OCI-LY7 (cell line): ENCODE results near the gene FTSJ3. TPM values are rescaled to one million over a fixed set of nuclear protein-coding genes. Genes with fewer than 3 reads are reported as not detected.

Experiments used
- BruUV-seq: library from RNA; stranded (reverse); fragments of 400-500 nt; replicated peaks from 2 replicates; lab custom pipeline; 2021; lab: Mats Ljungman, UMichigan
- CTCF ChIA-PET: fragments of 300-600 bp; sonication (Branson Sonifier 250); formaldehyde crosslinking; loops from one replicate; lab custom pipeline; 2022; ENCODE audit warnings: antibody characterized with exemption; ENCODE audit not compliant: unreplicated experiment; lab: Charles Lee
- POLR2A ChIA-PET: fragments of 300-600 bp; sonication (Branson Sonifier 250); formaldehyde crosslinking; loops from one replicate; lab custom pipeline; 2022; ENCODE audit warnings: antibody characterized with exemption; lab: Charles Lee
- DNase-seq: peaks from one replicate; pipeline ENCODE4 v3.0.0-alpha.2; 2015; ENCODE audit warnings: low spot score
- H2AFZ ChIP-seq: fragments of 200-600 bp; sonication (generic), shearing (Covaris generic); 2 replicates; pipeline ENCODE4 v1.6.1; 2014; ENCODE audit warnings: mild to moderate bottlenecking, antibody characterized with exemption, low read length, moderate library complexity
- H3K27ac ChIP-seq: fragments of 200-600 bp; sonication (generic); 2 replicates; pipeline ENCODE4 v1.5.1; 2014; ENCODE audit warnings: mixed run types, low read depth, mild to moderate bottlenecking, moderate library complexity, low read length, inconsistent platforms; ENCODE audit not compliant: poor library complexity, severe bottlenecking
- H3K36me3 ChIP-seq: fragments of 200-600 bp; sonication (generic); 2 replicates; pipeline ENCODE4 v1.6.1; 2014; ENCODE audit warnings: mild to moderate bottlenecking, antibody characterized with exemption, low read length, moderate library complexity, mixed read lengths; ENCODE audit not compliant: insufficient read depth
- H3K4me1 ChIP-seq: fragments of 200-600 bp; sonication (generic); 2 replicates; pipeline ENCODE4 v1.5.1; 2014; ENCODE audit warnings: mild to moderate bottlenecking, low read length; ENCODE audit not compliant: insufficient read depth, poor library complexity, severe bottlenecking
- H3K4me2 ChIP-seq: fragments of 200-600 bp; sonication (generic); 2 replicates; pipeline ENCODE4 v1.6.1; 2014; ENCODE audit warnings: mild to moderate bottlenecking, low read length
- H3K4me3 ChIP-seq: fragments of 200-600 bp; sonication (generic); 2 replicates; pipeline ENCODE4 v1.5.1; 2014; ENCODE audit warnings: mild to moderate bottlenecking, low read depth, low read length; ENCODE audit not compliant: poor library complexity, severe bottlenecking
- H3K79me2 ChIP-seq: fragments of 200-600 bp; sonication (generic); 2 replicates; pipeline ENCODE4 v1.6.1; 2016; ENCODE audit warnings: low read depth, mild to moderate bottlenecking, low read length, moderate library complexity, mixed read lengths; ENCODE audit not compliant: insufficient read depth
- H3K9me2 ChIP-seq: fragments of 200-600 bp; sonication (generic); 2 replicates; pipeline ENCODE4 v1.6.1; 2016; ENCODE audit warnings: mild to moderate bottlenecking, low read length, mixed read lengths; ENCODE audit not compliant: insufficient read depth
- H3K9me3 ChIP-seq: fragments of 200-600 bp; sonication (generic); 2 replicates; pipeline ENCODE4 v1.6.1; 2014; ENCODE audit warnings: mild to moderate bottlenecking, mixed run types, low read length, mixed read lengths
- H4K20me1 ChIP-seq: fragments of 200-600 bp; sonication (generic); 2 replicates; pipeline ENCODE4 v1.6.1; 2014; ENCODE audit warnings: mild to moderate bottlenecking, antibody characterized with exemption, low read length, moderate library complexity, mixed read lengths; ENCODE audit not compliant: insufficient read depth
- EZH2phosphoT487 ChIP-seq: fragments of 200-600 bp; sonication (generic); IDR thresholded peaks from 2 replicates; pipeline ENCODE4 v1.6.1; 2018; ENCODE audit warnings: low read depth, borderline replicate concordance, mild to moderate bottlenecking, mixed run types, antibody characterized with exemption, low read length, moderate library complexity, mixed read lengths
- intact Hi-C: fragments of 100-400 bp; cut with micrococcal nuclease; formaldehyde crosslinking; loops from one replicate; pipeline ENCODE4 v1.10.0; 2022; ENCODE audit not compliant: unreplicated experiment
- total RNA-seq, 2 experiments: library from RNA; depleted of rRNA in 1 of 2; stranded (reverse); fragments of >200 nt in 1 of 2; shearing (Covaris generic) in 1 of 2; gene quantifications; 2 replicates each; pipeline ENCODE4 v1.2.3, GENCODE V29; 2014 to 2022
- TF ChIP-seq, protein P1 (sequence below): fragments of 200-600 bp; sonication (generic); conservative IDR thresholded peaks from 2 replicates; pipeline ENCODE4 v1.5.1; 2014; ENCODE audit warnings: mild to moderate bottlenecking, antibody characterized with exemption, low read length, moderate library complexity, mixed read lengths

FTSJ3 gene
- total RNA-seq, 2 experiments from 2014 or later, result 32.4 to 49.0 TPM

DNA sequence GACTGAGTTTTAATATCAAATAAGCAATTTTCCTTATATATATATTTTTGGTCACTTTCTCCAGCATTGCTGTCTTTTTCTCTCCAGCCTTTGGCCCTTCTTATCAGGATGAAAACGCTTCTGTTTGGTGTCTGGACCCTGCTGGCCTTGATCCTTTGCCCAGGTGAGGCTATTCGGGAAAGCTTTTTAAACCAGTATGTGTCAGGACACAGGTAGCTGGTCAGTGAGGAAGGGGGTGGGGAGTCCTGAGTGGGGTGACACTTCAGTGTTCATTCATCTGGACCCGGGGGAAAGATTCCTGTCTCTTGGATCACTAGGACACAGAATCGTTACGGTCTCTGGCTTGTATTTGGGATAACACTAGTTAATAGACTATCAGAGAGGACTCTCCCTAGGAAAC, 27.2 kb upstream of the FTSJ3 start:
- Histone ChIP-seq H3K4me2 (no peak overlapping the region), H3K9me2 (no peaks in the 10 kb centered on the region), H3K9me3 (no peaks in the 10 kb centered on the region), H2AFZ (no peak overlapping the region), H3K36me3 (no peaks in the 10 kb centered on the region), H3K79me2 (no peaks in the 10 kb centered on the region), H3K4me1 (no peaks in the 10 kb centered on the region), H3K27ac (no peak overlapping the region), H3K4me3 (no peak overlapping the region), H4K20me1 (no peaks in the 10 kb centered on the region)
- DNase-seq, result no peak
- no peak for TF ChIP-seq EZH2phosphoT487
- TF ChIP-seq, protein P1, sequence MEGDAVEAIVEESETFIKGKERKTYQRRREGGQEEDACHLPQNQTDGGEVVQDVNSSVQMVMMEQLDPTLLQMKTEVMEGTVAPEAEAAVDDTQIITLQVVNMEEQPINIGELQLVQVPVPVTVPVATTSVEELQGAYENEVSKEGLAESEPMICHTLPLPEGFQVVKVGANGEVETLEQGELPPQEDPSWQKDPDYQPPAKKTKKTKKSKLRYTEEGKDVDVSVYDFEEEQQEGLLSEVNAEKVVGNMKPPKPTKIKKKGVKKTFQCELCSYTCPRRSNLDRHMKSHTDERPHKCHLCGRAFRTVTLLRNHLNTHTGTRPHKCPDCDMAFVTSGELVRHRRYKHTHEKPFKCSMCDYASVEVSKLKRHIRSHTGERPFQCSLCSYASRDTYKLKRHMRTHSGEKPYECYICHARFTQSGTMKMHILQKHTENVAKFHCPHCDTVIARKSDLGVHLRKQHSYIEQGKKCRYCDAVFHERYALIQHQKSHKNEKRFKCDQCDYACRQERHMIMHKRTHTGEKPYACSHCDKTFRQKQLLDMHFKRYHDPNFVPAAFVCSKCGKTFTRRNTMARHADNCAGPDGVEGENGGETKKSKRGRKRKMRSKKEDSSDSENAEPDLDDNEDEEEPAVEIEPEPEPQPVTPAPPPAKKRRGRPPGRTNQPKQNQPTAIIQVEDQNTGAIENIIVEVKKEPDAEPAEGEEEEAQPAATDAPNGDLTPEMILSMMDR, result no peak
- no TSS peak for BruUV-seq
- CTCF ChIA-PET, result no interaction called here
- intact Hi-C loops, result no loop called here
- POLR2A ChIA-PET, result interaction anchor here (0.9 kb wide), 1 partner anchor 11 kb away, joined by 4 read pairs; no protein-coding TSS in a partner anchor

DNA sequence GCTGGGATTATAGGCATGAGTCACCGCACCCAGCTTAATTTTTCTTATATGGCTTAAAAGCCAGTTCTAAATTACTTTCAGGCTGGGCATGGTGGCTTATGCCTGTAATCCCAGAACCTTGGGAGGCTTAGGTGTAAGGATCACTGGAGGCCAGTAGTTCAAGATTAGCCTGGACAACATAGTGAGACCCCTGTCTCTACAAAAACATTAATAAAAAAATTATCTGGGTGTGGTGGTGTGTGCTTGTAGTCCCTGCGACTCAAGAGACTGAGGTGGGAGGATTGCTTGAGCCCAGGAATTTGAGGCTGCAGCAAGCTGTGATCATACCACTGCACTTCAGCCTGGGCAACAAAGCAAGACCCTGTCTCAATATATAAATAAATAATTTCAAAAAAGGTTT, 25.8 kb upstream of the FTSJ3 start:
- POLR2A ChIA-PET, result no interaction called here
- H3K79me2 ChIP-seq, result no peaks in the 10 kb centered on the region
- intact Hi-C loops, result no loop called here
- no peaks in the 10 kb centered on the region for H3K36me3 ChIP-seq
- DNase-seq, result no peak
- H3K27ac ChIP-seq, result no peak overlapping the region
- H3K4me1 ChIP-seq, result peaks cover 6% of the 10 kb centered on the region
- no peaks in the 10 kb centered on the region; the same call in 1 of the 2 replicates for H3K9me3 ChIP-seq
- no TSS peak for BruUV-seq
- H3K4me3 ChIP-seq, result no peak overlapping the region
- no peak overlapping the region for H3K4me2 ChIP-seq
- TF ChIP-seq, protein P1, result no peak
- TF ChIP-seq EZH2phosphoT487, result no peak
- H4K20me1 ChIP-seq, result no peaks in the 10 kb centered on the region
- H3K9me2 ChIP-seq, result no peaks in the 10 kb centered on the region
- CTCF ChIA-PET, result no interaction called here
- H2AFZ ChIP-seq, result no peak overlapping the region

DNA sequence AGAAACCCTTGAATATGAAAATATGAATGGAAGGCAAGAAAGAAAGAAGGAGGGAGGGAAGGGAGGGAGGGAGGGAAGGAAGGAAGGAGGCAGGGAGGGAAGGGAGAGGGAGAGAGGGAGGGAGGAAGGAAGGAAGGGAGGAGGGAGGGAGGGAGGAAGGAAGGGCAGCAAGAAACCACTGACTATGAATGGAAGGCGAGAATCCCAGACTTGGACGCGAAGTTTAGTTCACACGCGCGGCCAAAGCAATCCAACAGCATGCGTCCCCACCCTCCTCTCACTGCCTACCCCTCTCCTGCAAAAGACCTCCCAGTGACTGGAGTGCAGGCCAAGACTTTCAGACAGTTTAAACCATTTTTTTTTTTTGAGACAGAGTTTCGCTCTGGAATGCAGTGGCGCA, 22.9 kb upstream of the FTSJ3 start:
- intact Hi-C loops, result no loop called here

More for the DNA sequence above, 22.9 kb upstream of the FTSJ3 start:
- H4K20me1 ChIP-seq, result no peaks in the 10 kb centered on the region
- H3K9me3 ChIP-seq, result no peaks in the 10 kb centered on the region; the same call in 1 of the 2 replicates
- DNase-seq, result no peak
- CTCF ChIA-PET, result no interaction called here
- no peak overlapping the region for H2AFZ ChIP-seq
- H3K4me1 ChIP-seq, result peaks cover 6% of the 10 kb centered on the region
- H3K27ac ChIP-seq, result no peak overlapping the region
- no peaks in the 10 kb centered on the region for H3K9me2 ChIP-seq
- H3K4me2 ChIP-seq, result no peak overlapping the region
- POLR2A ChIA-PET, result interaction anchor here (0.9 kb wide), 1 partner anchor 26 kb away, joined by 4 read pairs; no protein-coding TSS in a partner anchor
- no peaks in the 10 kb centered on the region for H3K36me3 ChIP-seq
- no TSS peak for BruUV-seq
- TF ChIP-seq, protein P1, result no peak
- TF ChIP-seq EZH2phosphoT487, result no peak
- H3K4me3 ChIP-seq, result no peak overlapping the region
- no peaks in the 10 kb centered on the region for H3K79me2 ChIP-seq
